GM12873 (cell line): ENCODE measurements around the gene MUC6.

ENCODE experiments used
- CTCF ChIP-seq: IDR thresholded peaks from 2 replicates; pipeline ENCODE4 v1.5.1; 2012; ENCODE audit warnings: low read depth, mild to moderate bottlenecking, moderate library complexity, low read length, control low read depth; ENCODE audit not compliant: insufficient read depth; ENCODE audit errors: missing control alignments

Gene MUC6

GRCh38 chr11:991034-991433, 45.5 kb downstream of the MUC6 start:
- TF ChIP-seq CTCF = no peak

GRCh38 chr11:990101-990500, 46.4 kb downstream of the MUC6 start:
- no peak for TF ChIP-seq CTCF

GRCh38 chr11:987671-988070, 48.8 kb downstream of the MUC6 start:
- no peak for TF ChIP-seq CTCF

- no peak for TF ChIP-seq CTCF
Measured at GRCh38 chr11:986952-987305, 49.6 kb downstream of the MUC6 start.

GRCh38 chr11:986270-986951, 50.1 kb downstream of the MUC6 start:
- TF ChIP-seq CTCF = no peak

GRCh38 chr11:985848-986247, 50.7 kb downstream of the MUC6 start:
- no peak for TF ChIP-seq CTCF

- no peak for TF ChIP-seq CTCF
Measured at GRCh38 chr11:985406-985805, 51.1 kb downstream of the MUC6 start.

- TF ChIP-seq CTCF = no peak
Measured at GRCh38 chr11:984546-984945, 52.0 kb downstream of the MUC6 start.
